LHCN-M2 (cell line): ENCODE measurements around the gene FAM181B. TPM values are rescaled to one million over a fixed set of nuclear protein-coding genes. Genes with fewer than 3 reads are reported as not detected.

Experiments
- DNase-seq: peaks from one replicate; pipeline ENCODE4 v3.0.0-alpha.2; 2012; ENCODE audit warnings: low read depth
- polyA plus RNA-seq: library from polyadenylated mRNA; unstranded; fragments of >200 nt; gene quantifications from one replicate; pipeline ENCODE4 v1.2.1, GENCODE V29; 2012; ENCODE audit warnings: missing spikeins
- total RNA-seq: library from RNA; depleted of rRNA; stranded (reverse); fragments of >200 nt; gene quantifications from 2 replicates; pipeline ENCODE4 v1.2.3, GENCODE V29; 2014; rRNA removed

Gene FAM181B, protein sequence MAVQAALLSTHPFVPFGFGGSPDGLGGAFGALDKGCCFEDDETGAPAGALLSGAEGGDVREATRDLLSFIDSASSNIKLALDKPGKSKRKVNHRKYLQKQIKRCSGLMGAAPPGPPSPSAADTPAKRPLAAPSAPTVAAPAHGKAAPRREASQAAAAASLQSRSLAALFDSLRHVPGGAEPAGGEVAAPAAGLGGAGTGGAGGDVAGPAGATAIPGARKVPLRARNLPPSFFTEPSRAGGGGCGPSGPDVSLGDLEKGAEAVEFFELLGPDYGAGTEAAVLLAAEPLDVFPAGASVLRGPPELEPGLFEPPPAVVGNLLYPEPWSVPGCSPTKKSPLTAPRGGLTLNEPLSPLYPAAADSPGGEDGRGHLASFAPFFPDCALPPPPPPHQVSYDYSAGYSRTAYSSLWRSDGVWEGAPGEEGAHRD
- total RNA-seq, result not detected in 2 replicates
- polyA plus RNA-seq, result not detected

DNA sequence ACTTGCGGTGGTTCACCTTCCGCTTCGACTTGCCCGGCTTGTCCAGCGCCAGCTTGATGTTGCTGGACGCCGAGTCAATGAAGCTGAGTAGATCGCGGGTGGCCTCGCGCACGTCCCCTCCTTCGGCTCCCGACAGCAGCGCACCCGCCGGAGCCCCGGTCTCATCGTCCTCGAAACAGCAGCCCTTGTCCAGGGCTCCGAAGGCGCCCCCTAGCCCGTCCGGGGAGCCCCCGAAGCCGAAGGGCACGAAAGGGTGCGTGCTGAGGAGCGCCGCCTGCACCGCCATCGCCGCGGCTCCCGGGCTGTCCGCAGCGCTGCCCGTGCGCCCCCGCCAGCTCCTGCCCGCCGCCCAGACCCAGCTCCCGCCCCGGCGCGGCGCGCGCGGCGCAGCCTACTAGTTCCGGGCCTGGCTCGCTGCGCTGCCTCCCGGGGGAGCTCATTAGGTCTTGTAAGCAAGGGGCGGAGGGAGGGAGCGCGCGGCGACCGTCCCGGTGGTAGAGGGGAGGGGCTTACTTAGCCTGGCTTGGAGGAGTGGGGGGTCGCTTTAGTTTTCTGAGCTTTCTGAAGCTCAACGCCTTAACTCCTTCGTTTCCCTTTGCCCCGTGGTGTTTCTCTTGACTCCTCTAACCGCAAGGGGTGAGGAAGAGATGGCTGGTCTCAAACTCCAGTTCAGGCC, at the start of gene FAM181B:
Gene FAM181B, minus strand, starts transcription at position 421 of the 676 bp plus-strand sequence. Its CDS starts 135 bp downstream, at position 286.
- DNase-seq, result no peak

DNA sequence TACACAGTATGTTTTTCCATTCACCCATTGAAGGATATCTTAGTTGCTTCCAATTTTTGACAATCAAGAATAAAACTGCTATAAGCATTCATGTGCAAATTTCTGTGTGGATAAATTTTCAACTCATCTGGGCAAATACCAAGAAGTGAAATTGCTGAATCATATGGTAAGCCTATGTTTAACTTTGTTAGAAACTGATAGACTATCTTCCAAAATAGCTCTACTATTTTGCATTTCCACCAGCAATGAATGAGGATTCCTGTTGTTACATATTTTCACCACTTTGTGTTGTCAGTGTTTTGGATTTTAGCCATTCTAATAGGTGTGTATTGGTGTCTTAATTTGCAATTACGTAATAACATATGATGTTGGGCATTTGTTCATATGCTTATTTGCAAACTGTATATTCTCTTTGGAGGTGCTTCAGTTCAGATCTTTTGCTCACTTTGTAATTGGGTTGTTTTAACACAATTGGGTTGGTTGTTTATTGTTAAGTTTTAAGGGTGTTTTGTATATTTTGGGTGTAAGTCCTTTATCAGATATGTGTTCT, 49.2 kb upstream of the FAM181B start:
- DNase-seq, result no peak

DNA sequence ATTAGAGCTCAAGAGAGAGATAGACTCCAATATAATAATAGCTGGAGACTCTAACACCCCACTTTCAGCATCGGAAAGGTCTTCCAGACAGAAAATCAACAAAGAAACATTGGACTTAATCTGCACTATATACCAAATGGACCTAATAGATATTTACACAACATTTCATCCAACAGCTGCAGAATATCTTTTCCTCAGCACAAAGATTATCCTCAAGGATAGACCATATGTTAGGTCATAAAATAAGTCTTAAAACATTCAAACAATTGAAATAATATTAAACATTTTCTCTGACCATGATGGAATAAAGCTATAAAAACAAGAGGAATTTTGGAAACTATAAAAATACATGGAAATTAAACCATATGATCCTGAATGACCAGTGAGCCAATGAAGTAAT, 45.1 kb upstream of the FAM181B start:
- DNase-seq, result no peak

DNA sequence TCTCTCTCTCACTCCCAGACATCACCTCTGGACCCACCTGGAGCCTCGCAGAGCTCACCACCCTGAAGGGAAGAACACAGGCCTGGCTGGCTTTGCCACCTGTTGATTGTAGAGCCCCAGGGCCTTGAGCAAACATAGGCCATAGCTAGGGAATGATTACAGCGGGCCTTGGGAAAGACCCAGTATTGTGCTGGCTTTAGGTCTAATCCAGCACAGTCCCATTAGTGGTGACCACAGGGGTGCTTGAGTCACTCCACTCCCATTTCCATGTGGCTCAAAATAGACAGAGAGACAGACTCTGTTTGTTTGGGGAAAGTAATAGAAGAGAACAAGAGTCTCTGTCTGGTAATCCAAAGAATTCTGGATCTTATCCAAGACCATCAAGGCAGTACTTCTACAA, 42.7 kb upstream of the FAM181B start:
- DNase-seq, result peak; percentile 32

DNA sequence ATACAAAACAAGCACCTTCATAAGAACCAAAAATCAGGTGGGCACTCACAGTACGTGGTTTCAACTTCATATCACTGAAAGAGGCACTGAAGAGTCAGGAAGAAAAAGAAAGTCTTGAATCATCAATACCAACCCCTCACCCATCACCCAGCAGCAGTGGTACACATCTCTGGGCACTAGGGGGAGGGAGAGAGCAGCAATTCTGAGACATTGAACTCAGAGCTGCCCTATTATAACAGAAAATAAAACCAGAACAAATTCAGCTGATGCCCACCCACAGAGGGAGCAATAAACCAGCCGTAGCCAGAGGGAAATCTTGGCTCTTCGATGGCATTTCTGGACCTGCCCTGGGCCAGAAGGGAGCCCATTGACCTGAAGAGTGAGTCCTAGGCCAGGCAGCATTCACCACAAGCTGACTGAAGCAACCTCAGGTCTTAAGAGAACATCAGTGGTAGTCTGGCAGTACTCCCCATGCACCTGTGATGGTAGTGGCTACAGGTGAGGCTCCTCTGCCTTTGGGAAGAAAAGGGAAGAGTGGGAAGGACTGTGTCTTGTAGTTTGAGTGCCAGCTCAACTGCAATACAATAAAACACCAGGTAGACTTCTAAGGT, 42.2 kb upstream of the FAM181B start:
- DNase-seq, result peak; percentile 61

DNA sequence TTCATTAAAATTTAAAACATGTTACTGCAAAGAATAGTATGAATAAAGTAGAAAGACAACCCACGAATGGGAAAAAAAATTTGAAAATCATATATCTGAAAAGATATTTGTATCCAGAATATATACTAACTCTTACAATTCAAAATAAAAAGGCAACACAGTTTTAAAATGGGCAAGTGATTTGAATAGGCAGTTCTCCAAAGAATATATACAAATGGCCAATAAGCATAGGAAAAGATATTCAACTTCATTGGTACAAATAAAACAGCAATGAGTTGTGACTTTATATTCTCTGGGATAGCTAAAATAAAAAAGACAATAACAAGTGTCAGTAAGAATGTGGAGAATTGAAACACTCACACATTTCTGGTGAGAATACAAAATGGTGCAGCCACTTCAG, 41.6 kb upstream of the FAM181B start:
- DNase-seq, result no peak

DNA sequence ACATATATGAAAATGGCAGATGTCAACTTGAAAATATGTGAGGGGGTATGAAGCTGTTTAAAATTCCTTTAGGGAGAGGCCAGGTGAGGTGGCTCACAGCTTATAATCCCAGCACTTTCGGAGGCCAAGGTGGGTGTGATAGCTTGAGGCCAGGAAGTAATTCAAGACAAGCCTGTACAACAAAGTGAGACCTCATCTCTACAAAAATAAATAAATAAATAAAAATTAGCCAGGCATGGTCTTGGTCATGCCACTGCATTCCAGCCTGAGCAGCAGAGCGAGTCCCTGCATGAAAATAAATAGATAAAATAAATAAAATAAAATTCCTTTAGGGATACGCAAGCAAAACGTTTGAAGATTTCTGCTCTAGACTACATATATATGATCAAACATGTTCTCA, 38.1 kb upstream of the FAM181B start:
- no peak for DNase-seq

DNA sequence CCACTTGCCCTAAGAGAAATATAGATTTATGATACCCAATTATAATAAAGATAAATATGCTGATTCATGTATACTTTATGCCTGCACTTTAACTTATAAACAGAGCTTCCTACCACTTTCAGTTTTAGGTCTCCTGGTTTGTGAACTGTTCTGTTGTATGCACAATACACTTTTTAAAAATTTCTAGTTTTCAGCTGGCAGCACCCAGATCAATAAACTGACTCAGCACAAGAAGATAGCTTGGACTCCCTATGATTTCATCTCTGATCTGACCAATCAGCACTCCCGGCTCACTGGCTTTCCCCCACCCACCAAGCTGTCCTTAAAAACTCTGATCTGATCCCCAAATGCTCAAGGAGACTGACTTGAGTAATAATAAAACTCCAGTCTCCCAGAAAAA, 33.5 kb upstream of the FAM181B start:
- DNase-seq, result no peak

DNA sequence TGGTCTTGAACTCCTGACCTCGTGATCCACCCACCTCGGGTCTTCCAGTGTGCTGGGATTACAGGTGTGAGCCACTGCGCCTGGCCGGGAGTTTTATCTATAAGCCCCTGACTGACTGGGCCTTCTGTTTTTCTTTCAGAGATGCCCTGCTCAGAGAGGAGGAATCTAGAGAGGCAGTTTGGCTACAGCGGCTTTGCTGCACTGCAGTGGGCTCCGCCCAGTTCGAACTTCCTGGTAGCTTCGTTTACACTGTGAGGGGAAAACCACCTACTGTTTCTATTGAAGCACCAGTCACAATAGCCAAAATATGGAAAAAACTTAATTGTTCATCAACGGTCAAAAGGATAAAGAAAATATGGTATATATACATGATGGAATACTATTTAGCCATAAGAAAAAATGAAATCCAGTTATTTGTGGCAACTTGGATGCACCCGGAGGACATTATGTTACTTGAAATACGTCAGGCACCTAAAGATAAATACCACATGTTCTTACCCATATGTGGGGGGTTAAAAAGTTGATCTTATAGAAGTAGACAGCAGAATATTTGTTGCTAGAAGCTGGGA, 31.9 kb upstream of the FAM181B start:
- no peak for DNase-seq

DNA sequence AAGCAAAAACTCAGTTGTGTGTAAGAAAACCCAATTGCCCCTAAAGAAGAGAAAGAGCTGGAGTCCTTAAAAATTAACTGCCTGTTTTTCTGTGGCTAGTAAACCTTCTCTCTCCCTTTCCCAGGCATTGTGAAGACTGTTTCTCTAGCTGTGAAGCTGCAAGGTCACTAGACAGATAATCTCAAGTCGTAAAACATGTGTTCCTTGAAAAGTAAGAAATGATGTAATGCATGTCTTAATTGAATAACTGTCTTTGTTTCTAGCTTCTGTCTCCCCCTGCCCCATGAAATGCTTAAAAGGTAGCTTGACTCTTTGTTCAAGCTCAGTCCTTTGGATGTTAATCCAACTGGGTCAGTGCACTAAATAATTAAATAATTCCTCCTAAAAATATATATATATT, 29.5 kb upstream of the FAM181B start:
- no peak for DNase-seq

DNA sequence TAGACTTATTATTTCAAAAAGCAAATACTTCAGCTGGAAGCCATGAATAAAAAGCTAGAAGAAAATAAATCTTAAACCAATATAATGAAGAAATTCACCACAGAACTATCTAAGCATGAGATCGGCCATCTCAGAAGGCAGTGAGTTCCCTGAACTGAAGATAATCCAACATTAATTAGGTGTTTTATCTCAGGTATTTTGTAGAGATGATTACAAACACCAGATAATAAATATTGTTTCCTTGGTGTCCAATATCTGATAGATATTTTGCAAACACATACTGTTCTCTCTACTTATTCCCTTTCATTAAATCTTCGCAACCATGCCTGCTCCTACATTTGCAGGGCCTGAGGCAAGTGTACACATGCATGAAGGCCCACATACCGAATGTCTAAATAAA, 26.0 kb upstream of the FAM181B start:
- DNase-seq, result no peak

DNA sequence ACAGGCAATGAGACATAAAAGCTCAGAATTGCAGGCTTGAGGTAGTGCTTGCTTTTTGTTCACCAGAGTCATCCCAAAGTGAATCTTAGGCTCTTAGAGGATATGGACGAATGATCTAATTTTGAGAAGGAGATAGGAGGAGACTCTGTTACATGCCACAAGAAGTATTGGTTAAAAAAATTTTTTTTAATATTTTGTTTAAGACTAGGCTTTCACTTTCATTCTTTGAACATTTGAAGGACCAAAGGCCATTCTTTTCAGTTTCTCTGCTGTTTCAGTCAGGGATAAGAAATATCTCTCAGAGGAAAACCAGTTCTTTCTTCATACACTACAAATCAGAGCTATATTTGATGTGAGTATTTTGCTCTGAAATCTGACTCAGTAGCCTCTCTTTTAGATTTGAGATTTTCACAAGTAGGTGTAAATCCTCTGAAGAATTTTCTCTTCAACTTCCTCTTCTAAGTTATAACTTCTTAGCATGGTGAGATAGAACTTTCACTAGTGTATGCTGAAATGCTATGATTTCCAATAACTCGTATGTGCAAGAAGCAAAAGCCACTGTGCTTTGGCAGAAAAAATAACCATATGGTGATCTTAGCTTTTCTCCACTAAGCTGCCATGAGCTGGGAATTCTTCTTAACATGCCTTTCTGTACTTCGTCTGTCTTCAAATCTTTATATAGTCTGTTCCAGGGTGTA, 24.1 kb upstream of the FAM181B start:
- DNase-seq, result no peak

DNA sequence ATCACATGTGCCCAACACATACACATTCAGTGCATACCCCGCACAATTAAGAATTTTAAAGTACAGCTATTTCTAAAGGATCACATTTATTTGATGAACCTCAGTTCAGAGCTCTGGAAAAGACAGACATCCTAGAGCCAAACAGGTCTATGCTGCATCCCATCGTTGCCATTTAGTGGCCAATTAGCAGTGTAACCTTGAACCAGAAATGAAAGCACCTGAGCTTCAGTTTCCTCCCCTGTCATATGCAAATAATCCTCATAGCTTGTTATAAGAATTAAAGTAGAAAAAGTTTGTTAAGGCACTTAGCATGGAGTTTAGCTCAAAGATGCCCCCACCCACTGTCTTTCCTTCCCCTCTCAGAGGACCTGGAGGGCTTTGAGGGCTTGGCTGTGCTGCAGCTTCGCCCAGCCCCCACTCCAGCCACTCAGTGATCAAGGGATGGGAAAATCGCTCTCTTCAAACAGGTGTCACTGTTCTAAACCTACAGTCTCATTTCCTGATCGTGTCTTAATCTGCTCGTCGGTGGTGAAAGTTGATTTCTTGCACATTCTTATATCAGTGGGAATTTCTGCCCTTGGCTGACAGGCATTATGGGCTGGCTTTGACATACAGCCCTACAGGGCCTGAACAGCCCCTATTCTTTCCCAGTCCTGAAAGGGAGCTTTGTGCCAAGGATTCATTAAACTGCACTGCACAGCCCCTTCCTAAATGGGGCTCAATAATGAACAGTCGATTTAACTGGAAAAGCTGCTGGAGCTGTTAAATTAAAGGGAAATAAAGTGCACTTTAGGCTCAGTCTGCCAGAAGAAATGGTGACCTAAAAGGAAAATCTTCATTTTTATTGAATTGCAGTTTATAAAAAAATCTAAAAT, 23.3 kb upstream of the FAM181B start:
- DNase-seq, result no peak

DNA sequence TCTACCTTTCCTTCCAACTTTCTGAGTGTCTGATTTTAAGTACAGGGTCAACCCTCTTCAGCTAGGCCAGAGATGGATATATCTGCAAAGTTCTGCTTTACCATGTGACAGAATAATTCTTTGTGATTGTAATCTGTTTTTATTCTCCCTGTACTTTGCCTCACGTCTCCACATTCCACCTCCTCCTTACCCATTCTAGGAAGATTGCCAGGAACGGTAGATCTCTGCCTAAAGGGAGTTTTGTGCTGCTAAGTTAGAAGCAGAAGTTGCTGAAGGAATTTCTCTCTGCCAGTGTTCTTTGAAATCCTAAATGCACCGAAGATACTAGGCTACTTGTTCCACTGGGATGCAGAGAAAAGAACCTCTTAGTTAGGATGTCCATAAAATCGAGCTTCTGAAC, 20.7 kb upstream of the FAM181B start:
- no peak for DNase-seq

DNA sequence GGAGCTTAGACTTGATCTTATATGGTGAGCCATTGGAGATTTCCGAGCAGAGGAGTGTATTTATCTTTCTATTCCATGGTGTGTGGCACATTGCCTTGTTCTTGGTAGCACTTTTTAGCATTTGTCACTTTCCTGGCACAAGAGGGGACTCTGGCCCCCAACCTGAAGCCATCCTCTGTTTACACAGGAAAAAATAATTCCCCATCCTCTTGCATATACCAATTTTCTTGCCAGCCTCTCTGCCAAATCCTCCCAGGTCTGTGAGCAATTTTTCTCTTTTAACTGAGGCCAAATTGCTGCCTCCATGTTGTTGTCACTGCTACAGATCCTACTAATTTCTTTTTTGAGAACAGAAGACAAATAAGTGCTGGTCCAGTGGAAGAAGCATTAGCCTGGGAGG, 20.3 kb upstream of the FAM181B start:
- no peak for DNase-seq

DNA sequence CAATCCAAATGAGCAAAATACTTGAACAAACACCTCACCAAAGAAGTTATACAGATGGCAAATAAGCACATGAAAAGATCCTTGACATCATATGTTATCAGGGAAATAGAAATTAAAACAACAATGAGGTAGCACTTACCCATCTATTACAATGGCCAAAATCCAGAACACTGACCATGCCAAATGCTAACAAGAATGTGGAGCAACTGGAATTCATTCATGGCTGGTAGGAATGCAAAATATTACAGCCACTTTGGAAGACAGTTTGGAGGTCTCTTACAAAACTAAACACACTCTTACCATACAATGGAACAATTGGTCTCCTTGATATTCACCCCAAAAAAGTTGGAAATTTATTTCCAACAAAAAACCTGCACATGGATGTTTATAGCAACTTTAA, 19.1 kb upstream of the FAM181B start:
- DNase-seq, result no peak

DNA sequence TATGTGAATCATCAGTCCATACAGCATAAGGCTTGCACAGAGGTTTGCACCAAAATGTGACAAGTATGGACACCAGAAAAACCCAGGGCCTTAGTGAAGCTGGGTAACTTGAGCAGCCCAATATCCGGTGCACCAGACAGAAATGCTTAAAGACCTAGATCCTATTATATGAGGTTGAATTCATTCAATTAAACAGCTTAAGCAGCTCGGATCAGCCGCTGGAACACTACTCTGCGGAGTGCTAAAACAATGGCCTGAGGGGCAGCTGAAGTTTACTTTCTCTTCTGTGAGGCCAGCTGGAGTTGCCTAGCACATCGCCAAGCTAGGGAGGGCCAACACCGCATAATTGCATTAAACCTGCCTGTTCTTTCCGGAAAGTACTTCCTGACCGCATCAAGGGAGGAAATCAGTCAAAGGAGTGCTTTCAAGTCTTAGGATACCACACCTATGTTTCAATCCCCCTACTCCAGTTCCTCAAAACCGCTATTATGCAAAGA, 17.0 kb upstream of the FAM181B start:
- DNase-seq, result no peak

DNA sequence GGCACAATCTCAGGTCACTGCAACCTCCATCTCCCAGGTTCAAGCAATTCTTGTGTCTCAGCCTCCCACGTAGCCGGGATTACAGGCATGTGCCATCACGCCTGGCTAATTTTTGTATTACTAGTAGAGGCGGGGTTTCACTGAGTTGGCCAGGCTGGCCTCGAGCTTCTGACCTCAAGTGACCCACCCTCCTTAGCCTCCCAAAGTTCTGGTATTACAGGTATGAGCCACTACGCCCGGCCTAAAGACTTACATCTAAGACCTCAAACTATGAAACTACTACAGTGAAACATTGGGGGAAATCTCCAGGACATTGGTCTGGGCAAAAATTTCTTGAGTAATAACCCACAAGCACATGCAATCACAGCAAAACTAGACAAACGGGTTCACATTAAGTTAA, 13.8 kb upstream of the FAM181B start:
- DNase-seq, result no peak

DNA sequence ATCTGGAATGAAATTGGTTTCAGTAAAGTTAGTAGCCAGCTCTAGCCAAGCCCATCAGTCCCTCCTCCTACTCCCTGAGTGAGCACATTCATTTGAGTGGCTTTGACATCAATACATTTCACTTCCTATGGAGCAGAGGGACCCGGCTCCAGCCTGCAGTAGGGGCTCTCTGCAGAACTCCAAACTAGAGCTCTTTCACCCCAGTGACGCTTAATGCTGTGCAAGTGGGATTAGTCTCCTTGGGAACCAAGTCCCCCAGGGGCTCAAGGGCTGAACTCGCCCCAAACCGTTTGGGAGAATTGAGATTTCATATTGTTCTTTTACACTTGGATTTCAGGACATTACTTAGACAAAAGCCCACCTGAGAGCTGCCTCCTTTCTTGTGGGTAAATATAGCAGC, 4.4 kb upstream of the FAM181B start:
- no peak for DNase-seq

DNA sequence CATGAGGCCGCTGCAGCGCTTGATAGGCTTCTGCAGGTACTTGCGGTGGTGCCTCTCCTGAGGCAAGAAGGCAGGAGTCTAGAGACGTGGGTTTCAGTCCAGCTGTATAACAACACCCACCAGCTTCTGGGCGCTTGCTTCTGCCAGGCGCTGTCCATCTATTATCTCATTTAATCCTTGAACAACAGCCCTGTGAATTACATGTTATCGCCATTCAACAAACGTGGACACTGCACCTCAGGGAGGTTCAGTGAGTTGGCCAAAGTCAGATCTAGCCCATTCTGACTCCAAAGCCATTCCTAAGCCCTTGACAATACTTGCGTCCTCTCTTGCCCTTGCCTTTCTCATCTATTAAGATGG, 436 bp upstream of the FAM181B start:
- no peak for DNase-seq
